ENCODE data around the gene PROS1. TPM values are rescaled to one million over a fixed set of nuclear protein-coding genes. Genes with fewer than 3 reads are reported as not detected.
A peak's percentile ranks its signal among the peaks of the same experiment; 100 is the strongest.
"Not testable (repeated sequence)": the region's sequence is repeated elsewhere in the genome, so short reads cannot be mapped to it uniquely, and the experiment has no call there.

Gene PROS1
- total RNA-seq, 1 donor from 2014 or later: 25.6 TPM

DNA sequence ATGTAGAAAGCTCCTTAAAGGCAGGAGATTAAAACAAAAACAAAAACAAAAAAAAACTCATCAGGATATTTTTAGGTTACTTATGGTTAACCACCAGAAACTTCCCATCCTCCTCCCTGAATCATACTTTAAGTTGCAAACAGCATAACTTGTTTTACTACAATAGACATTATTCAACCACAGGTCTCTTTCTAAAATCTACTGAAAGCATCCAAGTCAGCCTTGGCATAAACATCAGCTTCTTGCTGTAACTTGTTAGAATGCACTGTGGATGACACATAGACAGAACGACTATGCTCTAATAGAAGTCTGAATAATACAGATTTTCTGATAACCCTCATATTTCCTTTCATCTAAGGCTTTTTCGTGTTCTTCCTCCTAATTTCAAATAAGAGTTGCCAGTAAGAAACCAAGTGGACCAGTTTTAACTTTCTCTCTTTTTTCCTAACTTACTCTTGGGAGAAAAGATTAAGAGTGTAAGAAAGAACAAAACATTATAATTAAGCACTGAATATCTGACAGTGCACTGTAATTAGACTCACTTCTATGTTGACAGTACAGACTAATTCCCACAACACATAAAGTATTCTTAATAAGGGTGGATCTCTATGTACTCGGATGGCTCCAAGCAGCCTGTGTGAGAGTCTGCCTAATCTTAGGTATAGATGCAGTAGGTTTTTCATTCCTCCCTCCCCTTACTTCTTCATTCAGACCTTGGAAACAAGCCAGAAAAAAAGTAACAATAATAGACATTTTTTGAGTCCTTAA lies 95.3 kb downstream of the PROS1 start:
- not testable (repeated sequence) for DNase-seq (ENCODE audit: low read depth in 2 of 2)

- not testable (repeated sequence) for DNase-seq (ENCODE audit: low read depth in 2 of 2)
These were observed 96.3 kb downstream of the PROS1 start for GRCh38 chr3:93877427-93877826.

- not testable (repeated sequence) for DNase-seq (ENCODE audit: low read depth in 2 of 2)
These were observed 100.3 kb downstream of the PROS1 start for GRCh38 chr3:93873412-93873811.

DNA sequence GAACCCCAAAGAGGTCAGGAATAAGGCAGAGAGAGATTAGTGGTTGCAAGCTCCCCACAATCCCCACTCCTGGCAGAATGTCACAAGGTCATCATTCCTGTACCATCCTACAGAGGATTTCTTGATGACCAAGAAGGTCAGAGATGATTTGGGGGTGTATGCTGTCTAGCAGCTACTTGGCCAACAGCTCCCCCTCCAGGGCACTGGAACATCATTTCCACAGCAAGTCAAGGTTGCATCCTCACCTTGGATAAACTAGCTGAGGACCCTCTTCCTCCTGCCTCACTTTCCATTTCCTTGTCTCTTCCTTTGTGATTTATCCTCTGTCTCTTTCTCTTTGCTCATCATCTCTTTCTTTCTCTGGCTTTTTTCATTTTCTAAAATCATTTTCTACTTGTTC lies 106.3 kb downstream of the PROS1 start:
- DNase-seq (ENCODE audit: low read depth in 2 of 2): no peak

GRCh38 chr3:93861017-93861416 lies 112.7 kb downstream of the PROS1 start:
- DNase-seq (ENCODE audit: low read depth in 2 of 2): no peak

- no peak for DNase-seq (ENCODE audit: low read depth in 2 of 2)
These were observed 118.3 kb downstream of the PROS1 start for GRCh38 chr3:93855401-93855800.

GRCh38 chr3:93852228-93852627 lies 121.5 kb downstream of the PROS1 start:
- not testable (repeated sequence) for DNase-seq (ENCODE audit: low read depth in 2 of 2)

DNA sequence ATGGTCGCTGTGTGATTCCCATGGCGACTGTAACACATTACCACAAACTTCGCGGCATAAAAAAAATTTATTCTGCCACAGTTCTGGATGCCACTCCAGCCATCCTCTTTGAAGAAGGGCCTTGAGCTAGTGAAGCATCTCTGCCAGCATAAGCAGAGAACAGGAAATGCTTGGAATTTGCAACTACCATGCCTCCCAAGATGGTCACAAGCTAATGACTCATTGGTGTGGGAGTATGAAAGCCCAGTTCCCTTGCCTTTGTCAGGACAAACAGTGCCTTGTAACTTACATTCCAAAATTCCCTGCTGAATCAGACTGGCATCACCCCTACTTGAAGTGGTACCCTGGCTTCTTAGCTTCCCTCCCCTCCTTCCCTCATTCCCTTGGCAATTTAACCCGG lies 129.7 kb downstream of the PROS1 start:
- peak in 1 of 2 donors; percentile 77 for DNase-seq (ENCODE audit: low read depth in 2 of 2)

DNA sequence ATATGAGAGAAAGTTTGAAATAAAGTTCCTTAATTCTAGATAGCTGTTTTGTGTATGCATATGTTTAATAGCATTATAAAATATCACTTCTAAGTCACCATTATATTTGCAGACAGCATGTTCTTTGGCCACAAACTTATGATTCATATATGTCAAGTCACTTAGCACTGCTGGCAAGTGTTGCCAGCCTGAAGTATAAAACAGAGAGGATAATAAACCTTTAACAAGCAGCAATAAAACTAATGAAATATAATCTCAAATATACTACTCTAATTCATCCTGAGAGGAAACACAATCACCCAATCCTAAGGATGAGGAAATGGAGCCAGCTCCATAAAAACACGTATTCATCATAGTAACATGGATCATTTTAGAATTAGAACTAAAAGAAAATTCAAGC lies 134.5 kb downstream of the PROS1 start:
- DNase-seq (ENCODE audit: low read depth in 2 of 2): not testable (repeated sequence)

Other genes starting within 250 kb of the PROS1 start
- 5.4 and 10.9 TPM in 2 replicates for gene ARL13B, start 6.3 kb upstream of the PROS1 start, total RNA-seq
- not detected in 2 replicates for gene STX19, start 54.7 kb upstream of the PROS1 start, total RNA-seq
- gene DHFR2, start 89.0 kb upstream of the PROS1 start, total RNA-seq: 1.5 and 2.4 TPM in 2 replicates
- gene NSUN3, start 89.2 kb upstream of the PROS1 start, total RNA-seq: 9.6 and 18.8 TPM in 2 replicates